ENCODE results near the gene TCTN1.
"Not testable (repeated sequence)": the region's sequence is repeated elsewhere in the genome, so short reads cannot be mapped to it uniquely, and the experiment has no call there.

Gene TCTN1

GRCh38 chr12:110649341-110649847, 35.5 kb downstream of the TCTN1 start:
- Histone ChIP-seq H3K9me3 (ENCODE audit: insufficient read depth, low read length, severe bottlenecking) (no peaks in the 10 kb centered on the region), H3K4me2 (ENCODE audit: insufficient read depth, low read length) (no peak overlapping the region), H4K20me1 (ENCODE audit: insufficient read depth, low read length) (no peaks in the 10 kb centered on the region), H3K79me2 (ENCODE audit: insufficient read depth, low read length) (no peaks in the 10 kb centered on the region), H3K27ac (ENCODE audit: low read length) (no peak overlapping the region), H3K4me1 (ENCODE audit: insufficient read depth, low read length) (no peaks in the 10 kb centered on the region), H3K4me3 (ENCODE audit: low read depth in 1 of 2, low read length in 2 of 2) (no peak overlapping the region), H3K9ac (ENCODE audit: low read depth, low read length) (no peak overlapping the region), H3K27me3 (ENCODE audit: insufficient read depth, low read length, poor library complexity) (no peaks in the 10 kb centered on the region), H3K36me3 (ENCODE audit: insufficient read depth, low read length) (peaks cover 22% of the 10 kb centered on the region), H2AFZ (ENCODE audit: low read depth, low read length) (no peak overlapping the region)
- ATAC-seq (ENCODE audit: insufficient read depth, low read depth) (no peak), DNase-seq (no peak)
- no peak for TF ChIP-seq EZH2 (IDR thresholded peaks at IDR 0.05; ENCODE audit: borderline replicate concordance, low read depth, low read length, severe bottlenecking)
- TF ChIP-seq CTCF (IDR thresholded peaks at IDR 0.05; ENCODE audit: borderline replicate concordance, extremely low read depth, low read length, poor library complexity, severe bottlenecking) = no peak

- not testable (repeated sequence) for DNase-seq; H4K20me1 ChIP-seq (ENCODE audit: insufficient read depth, low read length); H3K9me3 ChIP-seq (ENCODE audit: insufficient read depth, low read length, severe bottlenecking); H3K27ac ChIP-seq (ENCODE audit: low read length); ATAC-seq (ENCODE audit: insufficient read depth, low read depth); H3K27me3 ChIP-seq (ENCODE audit: insufficient read depth, low read length, poor library complexity); H2AFZ ChIP-seq (ENCODE audit: low read depth, low read length); H3K9ac ChIP-seq (ENCODE audit: low read depth, low read length); H3K4me1 ChIP-seq (ENCODE audit: insufficient read depth, low read length); H3K4me2 ChIP-seq (ENCODE audit: insufficient read depth, low read length); H3K4me3 ChIP-seq (ENCODE audit: low read depth in 1 of 2, low read length in 2 of 2); H3K79me2 ChIP-seq (ENCODE audit: insufficient read depth, low read length)
- H3K36me3 ChIP-seq (ENCODE audit: insufficient read depth, low read length) = peaks cover 19% of the 10 kb centered on the region
Measured at GRCh38 chr12:110654238-110654637, 40.3 kb downstream of the TCTN1 start.

DNA sequence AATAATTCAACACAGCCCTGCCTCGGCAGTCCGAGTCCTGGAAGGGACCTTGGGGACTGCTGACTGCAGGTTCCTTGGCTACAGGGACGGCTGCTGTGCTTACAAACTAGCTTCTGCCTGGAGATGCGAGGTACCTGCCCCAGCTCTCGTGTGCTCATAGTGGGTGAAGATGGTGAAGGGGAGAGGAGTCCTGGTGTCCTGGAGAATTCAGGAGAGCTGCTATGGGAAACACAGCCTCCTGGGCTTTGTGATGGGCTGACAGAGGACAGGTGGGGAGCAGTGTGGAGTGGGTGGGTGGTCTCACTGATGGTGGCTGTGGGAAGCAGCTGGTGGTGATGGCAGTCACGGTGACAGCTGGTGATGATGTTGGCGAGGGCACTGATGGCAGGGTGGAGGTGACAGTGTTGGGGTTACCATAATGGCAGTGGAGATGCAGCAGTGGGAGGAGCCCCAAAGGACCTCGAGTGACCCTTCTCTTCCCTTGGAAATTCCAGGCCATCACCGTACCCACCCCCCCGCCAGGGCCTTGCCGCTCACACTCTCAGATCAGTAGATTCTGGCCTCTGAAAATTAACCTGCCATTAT, 42.2 kb downstream of the TCTN1 start:
- Histone ChIP-seq H3K9ac (ENCODE audit: low read depth, low read length) (no peak overlapping the region), H4K20me1 (ENCODE audit: insufficient read depth, low read length) (no peaks in the 10 kb centered on the region), H3K4me3 (ENCODE audit: low read depth in 1 of 2, low read length in 2 of 2) (no peak overlapping the region), H3K9me3 (ENCODE audit: insufficient read depth, low read length, severe bottlenecking) (no peaks in the 10 kb centered on the region), H3K27ac (ENCODE audit: low read length) (no peak overlapping the region), H3K36me3 (ENCODE audit: insufficient read depth, low read length) (peaks cover 6% of the 10 kb centered on the region; the same call in 1 of the 2 replicates), H3K27me3 (ENCODE audit: insufficient read depth, low read length, poor library complexity) (no peaks in the 10 kb centered on the region), H3K4me2 (ENCODE audit: insufficient read depth, low read length) (no peak overlapping the region), H2AFZ (ENCODE audit: low read depth, low read length) (no peak overlapping the region), H3K4me1 (ENCODE audit: insufficient read depth, low read length) (no peaks in the 10 kb centered on the region), H3K79me2 (ENCODE audit: insufficient read depth, low read length) (no peaks in the 10 kb centered on the region)
- ATAC-seq (ENCODE audit: insufficient read depth, low read depth) = no peak
- TF ChIP-seq EZH2 (IDR thresholded peaks at IDR 0.05; ENCODE audit: borderline replicate concordance, low read depth, low read length, severe bottlenecking) (no peak), CTCF (IDR thresholded peaks at IDR 0.05; ENCODE audit: borderline replicate concordance, extremely low read depth, low read length, poor library complexity, severe bottlenecking) (no peak)
- no peak for DNase-seq

GRCh38 chr12:110657747-110658146, 43.8 kb downstream of the TCTN1 start:
- ATAC-seq (ENCODE audit: insufficient read depth, low read depth) = no peak
- no peak overlapping the region for H2AFZ ChIP-seq (ENCODE audit: low read depth, low read length)
- TF ChIP-seq CTCF (IDR thresholded peaks at IDR 0.05; ENCODE audit: borderline replicate concordance, extremely low read depth, low read length, poor library complexity, severe bottlenecking) (no peak), EZH2 (IDR thresholded peaks at IDR 0.05; ENCODE audit: borderline replicate concordance, low read depth, low read length, severe bottlenecking) (no peak)
- H3K9ac ChIP-seq (ENCODE audit: low read depth, low read length) = no peak overlapping the region
- H3K27ac ChIP-seq (ENCODE audit: low read length) = no peak overlapping the region
- H4K20me1 ChIP-seq (ENCODE audit: insufficient read depth, low read length) = no peaks in the 10 kb centered on the region
- no peak for DNase-seq
- no peak overlapping the region for H3K4me3 ChIP-seq (ENCODE audit: low read depth in 1 of 2, low read length in 2 of 2)
- no peaks in the 10 kb centered on the region for H3K4me1 ChIP-seq (ENCODE audit: insufficient read depth, low read length)
- H3K79me2 ChIP-seq (ENCODE audit: insufficient read depth, low read length) = no peaks in the 10 kb centered on the region
- no peak overlapping the region for H3K4me2 ChIP-seq (ENCODE audit: insufficient read depth, low read length)
- peaks cover 6% of the 10 kb centered on the region; the same call in 1 of the 2 replicates for H3K36me3 ChIP-seq (ENCODE audit: insufficient read depth, low read length)
- H3K9me3 ChIP-seq (ENCODE audit: insufficient read depth, low read length, severe bottlenecking) = no peaks in the 10 kb centered on the region
- H3K27me3 ChIP-seq (ENCODE audit: insufficient read depth, low read length, poor library complexity) = no peaks in the 10 kb centered on the region
